HCT116 (cell line): ENCODE measurements around the gene POLD2. TPM values are rescaled to one million over a fixed set of nuclear protein-coding genes. Genes with fewer than 3 reads are reported as not detected.

Source experiments
- ATAC-seq: fragments of 200-7000 bp; cut with Tn5 transposase; 2 replicates; pipeline ENCODE4 v1.9.1; 2020; ENCODE audit warnings: mild to moderate bottlenecking, moderate library complexity
- BruUV-seq: library from RNA; stranded (reverse); fragments of 400-500 nt; replicated peaks from 2 replicates; lab custom pipeline; 2021; lab: Mats Ljungman, UMichigan
- CTCF ChIA-PET: fragments of 300-600 bp; sonication (Branson Sonifier 250); formaldehyde crosslinking; loops from one replicate; lab custom pipeline; 2021; ENCODE audit warnings: antibody characterized with exemption; lab: Charles Lee
- POLR2A ChIA-PET: fragments of 300-600, 350-600 bp; sonication (Branson Sonifier 250); formaldehyde crosslinking; loops from one replicate; lab custom pipeline; 2021; ENCODE audit warnings: antibody characterized with exemption; lab: Charles Lee
- RAD21 ChIA-PET, 2 experiments: fragments of 300-600 bp; sonication (Branson Sonifier 250); formaldehyde crosslinking; loops; one replicate each; lab custom pipeline; 2023; ENCODE audit warnings: low total read pairs in 2 of 2; ENCODE audit not compliant: uncharacterized antibody in 2 of 2, unreplicated experiment in 2 of 2, low non-redundant PET in 1 of 2; lab: Charles Lee
- DNase-seq: peaks from one replicate; pipeline ENCODE4 v3.0.0-alpha.2; 2010; ENCODE audit warnings: low read depth, low spot score
- H2AFZ ChIP-seq: fragments of 200-600 bp; shearing (Covaris generic), sonication (generic); 2 replicates; pipeline ENCODE4 v1.6.1; 2017; ENCODE audit warnings: low read depth, mixed run types, mixed read lengths, antibody characterized with exemption, low read length; ENCODE audit not compliant: poor library complexity, severe bottlenecking
- H3K27ac ChIP-seq: 2 replicates; pipeline ENCODE4 v1.5.1; 2012; ENCODE audit warnings: low read depth, low read length
- H3K27me3 ChIP-seq: fragments of 200-600 bp; sonication (generic); 2 replicates; pipeline ENCODE4 v1.6.1; 2016; ENCODE audit warnings: mixed run types, low read length, mixed read lengths; ENCODE audit not compliant: insufficient read depth
- H3K36me3 ChIP-seq, 2 experiments: fragments of 200-500 bp in 1 of 2; fragments of 200-600 bp in 1 of 2; sonication (Bioruptor generic) in 1 of 2; sonication (generic) in 1 of 2; 2 replicates each; pipeline versions ENCODE4 v1.5.1 to v1.6.1; 2014 to 2016; ENCODE audit warnings: low read length in 2 of 2, inconsistent platforms in 1 of 2, mixed read lengths in 1 of 2, mixed run types in 1 of 2; ENCODE audit not compliant: insufficient read depth in 2 of 2, control insufficient read depth in 1 of 2
- H3K4me1 ChIP-seq, 2 experiments: fragments of 200-600 bp in 1 of 2; sonication (generic) in 1 of 2; 2 replicates each; pipeline versions ENCODE4 v1.5.1 to v1.6.1; 2012 to 2017; ENCODE audit warnings: low read length in 2 of 2, inconsistent platforms in 1 of 2, mild to moderate bottlenecking in 1 of 2, mixed read lengths in 1 of 2, mixed run types in 1 of 2, moderate library complexity in 1 of 2; ENCODE audit not compliant: insufficient read depth in 2 of 2, control insufficient read depth in 1 of 2
- H3K4me2 ChIP-seq: fragments of 200-600 bp; sonication (generic); 2 replicates; pipeline ENCODE4 v1.6.1; 2017; ENCODE audit warnings: mixed run types, low read length, mixed read lengths
- H3K4me3 ChIP-seq, 2 experiments: fragments of 200-600 bp in 1 of 2; sonication (generic) in 1 of 2; replicated peaks in 1 of 2; 2 replicates each; pipeline ENCODE4 v1.5.1; 2011 to 2016; ENCODE audit warnings: low read length in 2 of 2, control low read depth in 1 of 2, low read depth in 1 of 2, mild to moderate bottlenecking in 1 of 2, mixed read lengths in 1 of 2, mixed run types in 1 of 2
- H3K79me2 ChIP-seq: fragments of 200-600 bp; sonication (generic); 2 replicates; pipeline ENCODE4 v1.6.1; 2017; ENCODE audit warnings: mild to moderate bottlenecking, mixed run types, low read length, moderate library complexity, mixed read lengths; ENCODE audit not compliant: insufficient read depth
- H3K9ac ChIP-seq: fragments of 200-600 bp; sonication (generic); 2 replicates; pipeline ENCODE4 v1.6.1; 2016; ENCODE audit warnings: low read length, mixed read lengths
- H3K9me2 ChIP-seq: fragments of 200-600 bp; sonication (generic), shearing (Covaris generic); 2 replicates; pipeline ENCODE4 v1.6.1; 2017; ENCODE audit warnings: mixed run types, mild to moderate bottlenecking, moderate library complexity; ENCODE audit not compliant: insufficient read depth
- H3K9me3 ChIP-seq, 2 experiments: fragments of 200-500 bp in 1 of 2; fragments of 200-600 bp in 1 of 2; sonication (Bioruptor generic) in 1 of 2; sonication (generic) in 1 of 2; 2 replicates each; pipeline ENCODE4 v1.6.1; 2014 to 2017; ENCODE audit warnings: low read length in 2 of 2, mixed read lengths in 2 of 2, inconsistent platforms in 1 of 2, low read depth in 1 of 2, mild to moderate bottlenecking in 1 of 2, mixed run types in 1 of 2, moderate library complexity in 1 of 2; ENCODE audit not compliant: control insufficient read depth in 1 of 2, insufficient read depth in 1 of 2
- H4K20me1 ChIP-seq: fragments of 200-600 bp; sonication (generic), shearing (Covaris generic); 2 replicates; pipeline ENCODE4 v1.6.1; 2017; ENCODE audit warnings: mixed run types, mild to moderate bottlenecking, moderate library complexity; ENCODE audit not compliant: insufficient read depth
- CTCF ChIP-seq, 3 experiments: fragments of 200-600 bp in 1 of 3; sonication (generic) in 1 of 3; IDR thresholded peaks in 2 of 3; conservative IDR thresholded peaks in 1 of 3; 2 replicates each; pipeline ENCODE4 v1.5.1; 2012 to 2017; ENCODE audit warnings: low read depth in 2 of 3, low read length in 2 of 3, antibody characterized with exemption in 1 of 3, borderline replicate concordance in 1 of 3, control low read depth in 1 of 3, mild to moderate bottlenecking in 1 of 3, mixed read lengths in 1 of 3, mixed run types in 1 of 3, moderate library complexity in 1 of 3; ENCODE audit not compliant: insufficient read depth in 1 of 3
- ELF1 ChIP-seq: IDR thresholded peaks from 2 replicates; pipeline ENCODE4 v1.6.1; 2012; ENCODE audit warnings: low read depth, borderline replicate concordance
- EZH2 ChIP-seq: fragments of 200-600 bp; sonication (generic); IDR thresholded peaks from 2 replicates; pipeline ENCODE4 v1.6.1; 2017; ENCODE audit warnings: antibody characterized with exemption, mixed run types
- MAX ChIP-seq: IDR thresholded peaks from 2 replicates; pipeline ENCODE4 v1.6.1; 2012
- POLR2A ChIP-seq: IDR thresholded peaks from 2 replicates; pipeline ENCODE4 v1.7.0; 2011; ENCODE audit warnings: borderline replicate concordance; ENCODE audit not compliant: insufficient read depth, insufficient read length; ENCODE audit errors: extremely low read depth
- RAD21 ChIP-seq: IDR thresholded peaks from 2 replicates; pipeline ENCODE4 v1.6.1; 2012; ENCODE audit warnings: low read depth, mild to moderate bottlenecking
- SIN3A ChIP-seq: IDR thresholded peaks from 2 replicates; pipeline ENCODE4 v1.6.1; 2012; ENCODE audit warnings: low read depth
- SRF ChIP-seq: IDR thresholded peaks from 2 replicates; pipeline ENCODE4 v1.6.1; 2012; ENCODE audit warnings: low read depth
- TCF7L2 ChIP-seq: IDR thresholded peaks from 2 replicates; pipeline ENCODE4 v1.7.0; 2011; ENCODE audit warnings: borderline replicate concordance, inconsistent platforms; ENCODE audit not compliant: insufficient read depth, insufficient read length; ENCODE audit errors: extremely low read depth
- YY1 ChIP-seq: IDR thresholded peaks from 2 replicates; pipeline ENCODE4 v1.6.1; 2011; ENCODE audit warnings: low read length, low read depth, moderate library complexity, mild to moderate bottlenecking; ENCODE audit not compliant: insufficient replicate concordance; ENCODE audit errors: extremely low read depth
- ZBTB33 ChIP-seq: IDR thresholded peaks from 2 replicates; pipeline ENCODE4 v1.6.1; 2011; ENCODE audit warnings: mild to moderate bottlenecking, low read length, moderate library complexity; ENCODE audit not compliant: insufficient replicate concordance; ENCODE audit errors: extremely low read depth
- intact Hi-C: fragments of 100-400 bp; cut with micrococcal nuclease; formaldehyde crosslinking; loops from 2 replicates; pipeline ENCODE4 v1.10.0; 2022
- total RNA-seq: library from RNA; stranded (reverse); gene quantifications from one replicate; pipeline ENCODE4 v1.2.1, GENCODE V29; 2021; ENCODE audit not compliant: unreplicated experiment

The POLD2 gene
- total RNA-seq, 1 experiment from 2014 or later = 237 TPM

GRCh38 chr7:44107961-44108767, 15.2 kb downstream of the POLD2 start:
- H3K4me2 ChIP-seq = no peak overlapping the region
- H3K4me1 ChIP-seq = peaks cover 0 to 6% of the 10 kb centered on the region in 2 experiments; a peak in 2 of 4 replicates
- POLR2A ChIA-PET = no interaction called here
- ATAC-seq (no peak), DNase-seq (no peak)
- H3K36me3 ChIP-seq = no peaks in the 10 kb centered on the region
- no peak overlapping the region for H2AFZ ChIP-seq
- H3K9me3 ChIP-seq = no peaks in the 10 kb centered on the region
- H3K79me2 ChIP-seq = no peaks in the 10 kb centered on the region
- H3K9me2 ChIP-seq = no peaks in the 10 kb centered on the region
- H3K4me3 ChIP-seq = no peak overlapping the region
- intact Hi-C loops = no loop called here
- BruUV-seq = no TSS peak
- no peaks in the 10 kb centered on the region for H4K20me1 ChIP-seq
- CTCF ChIA-PET = no interaction called here
- TF ChIP-seq RAD21 (no peak), SRF (no peak), YY1 (no peak), EZH2 (no peak), ELF1 (no peak), ZBTB33 (no peak), TCF7L2 (no peak), SIN3A (no peak), MAX (no peak), POLR2A (no peak), CTCF (IDR thresholded peaks at IDR 0.05 in 2 of 3, conservative IDR thresholded peaks at IDR 0.05 in 1 of 3; ENCODE audit: borderline replicate concordance in 1 of 3, insufficient read depth in 1 of 3, low read depth in 2 of 3, low read length in 2 of 3) (no peak)
- no peak overlapping the region; the same call in 1 of the 2 replicates for H3K27ac ChIP-seq
- no peak overlapping the region for H3K9ac ChIP-seq
- H3K27me3 ChIP-seq = no peaks in the 10 kb centered on the region
- RAD21 ChIA-PET = no interaction called here
